Ascending aorta (tissue), 2 donors: Measurements from ENCODE around the gene MIB2. TPM values are rescaled to one million over a fixed set of nuclear protein-coding genes. Genes with fewer than 3 reads are reported as not detected.

ENCODE experiments used
- DNase-seq, 2 donors: peaks; one replicate each; pipeline ENCODE4 v3.0.0-alpha.2; 2019; ENCODE audit warnings: low spot score in 2 of 2
- H3K27ac ChIP-seq, 2 donors: fragments of 200-600 bp; sonication (generic); one replicate each; pipeline ENCODE4 v1.5.1; 2016 to 2017; ENCODE audit warnings: mild to moderate bottlenecking in 1 of 2
- H3K27me3 ChIP-seq: fragments of 200-600 bp; sonication (generic); one replicate; pipeline ENCODE4 v1.5.1; 2017
- H3K36me3 ChIP-seq, 2 donors: fragments of 200-600 bp; sonication (generic); one replicate each; pipeline ENCODE4 v1.5.1; 2016
- H3K4me1 ChIP-seq, 2 donors: fragments of 200-600 bp; sonication (generic); one replicate each; pipeline ENCODE4 v1.5.1; 2016 to 2017; ENCODE audit warnings: mild to moderate bottlenecking in 1 of 2
- H3K4me3 ChIP-seq, 2 donors: fragments of 200-600 bp; sonication (generic); one replicate each; pipeline ENCODE4 v1.5.1; 2016 to 2017; ENCODE audit warnings: mild to moderate bottlenecking in 1 of 2
- H3K9me3 ChIP-seq, 2 donors: fragments of 200-600 bp; sonication (generic); one replicate each; pipeline ENCODE4 v1.5.1; 2016
- intact Hi-C: fragments of 100-400 bp; cut with DNase I; formaldehyde crosslinking; loops from one replicate; pipeline ENCODE4 v1.15.1; 2023
- total RNA-seq: library from RNA; depleted of rRNA; stranded (reverse); fragments of >200 nt; gene quantifications from one replicate; pipeline ENCODE4 v1.1.0, GENCODE V29; 2016
- TF ChIP-seq, protein P1 (sequence below), 3 experiments: fragments of 200-600 bp in 2 of 3; fragments of 450-650 bp in 1 of 3; sonication (generic) in 2 of 3; IDR thresholded peaks; one replicate each; pipeline ENCODE4 v1.5.1; 2016 to 2019; ENCODE audit warnings: antibody characterized with exemption in 3 of 3, mild to moderate bottlenecking in 1 of 3, moderate library complexity in 1 of 3

Gene MIB2
- total RNA-seq, 1 donor from 2014 or later: 96.9 TPM

GRCh38 chr1:1610796-1611195, 4.5 kb upstream of the MIB2 start:
- Histone ChIP-seq H3K36me3 (no peaks in the 10 kb centered on the region), H3K27ac (no peak overlapping the region), H3K4me1 (peaks cover 11 to 16% of the 10 kb centered on the region in 2 donors), H3K4me3 (no peak overlapping the region), H3K27me3 (no peaks in the 10 kb centered on the region), H3K9me3 (no peaks in the 10 kb centered on the region)
- TF ChIP-seq, protein P1, sequence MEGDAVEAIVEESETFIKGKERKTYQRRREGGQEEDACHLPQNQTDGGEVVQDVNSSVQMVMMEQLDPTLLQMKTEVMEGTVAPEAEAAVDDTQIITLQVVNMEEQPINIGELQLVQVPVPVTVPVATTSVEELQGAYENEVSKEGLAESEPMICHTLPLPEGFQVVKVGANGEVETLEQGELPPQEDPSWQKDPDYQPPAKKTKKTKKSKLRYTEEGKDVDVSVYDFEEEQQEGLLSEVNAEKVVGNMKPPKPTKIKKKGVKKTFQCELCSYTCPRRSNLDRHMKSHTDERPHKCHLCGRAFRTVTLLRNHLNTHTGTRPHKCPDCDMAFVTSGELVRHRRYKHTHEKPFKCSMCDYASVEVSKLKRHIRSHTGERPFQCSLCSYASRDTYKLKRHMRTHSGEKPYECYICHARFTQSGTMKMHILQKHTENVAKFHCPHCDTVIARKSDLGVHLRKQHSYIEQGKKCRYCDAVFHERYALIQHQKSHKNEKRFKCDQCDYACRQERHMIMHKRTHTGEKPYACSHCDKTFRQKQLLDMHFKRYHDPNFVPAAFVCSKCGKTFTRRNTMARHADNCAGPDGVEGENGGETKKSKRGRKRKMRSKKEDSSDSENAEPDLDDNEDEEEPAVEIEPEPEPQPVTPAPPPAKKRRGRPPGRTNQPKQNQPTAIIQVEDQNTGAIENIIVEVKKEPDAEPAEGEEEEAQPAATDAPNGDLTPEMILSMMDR (IDR thresholded peaks at IDR 0.05): no peak
- intact Hi-C loops: loop anchor here (10.0 kb wide), 1 partner anchor 206 kb away; the partner anchor contains the start of gene MRPL20
- no peak for DNase-seq

DNA sequence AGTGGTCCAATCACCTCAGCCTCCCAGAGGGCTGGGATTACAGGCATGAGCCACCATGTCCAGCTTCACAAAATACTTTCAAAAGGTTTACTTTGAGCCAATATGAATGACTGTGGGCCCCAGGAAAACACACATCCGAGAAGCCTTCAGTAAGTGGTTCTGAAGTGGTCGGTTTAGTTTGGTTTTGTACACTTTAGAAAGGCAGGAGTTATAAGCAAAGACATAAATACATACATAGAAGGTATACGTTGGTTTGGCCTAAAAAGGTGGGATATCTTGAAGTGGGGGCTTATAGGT, 3.2 kb upstream of the MIB2 start:
- TF ChIP-seq, protein P1 (IDR thresholded peaks at IDR 0.05): no peak
- H3K27me3 ChIP-seq: no peaks in the 10 kb centered on the region
- intact Hi-C loops: loop anchor here (10.0 kb wide), 1 partner anchor 207 kb away; the partner anchor contains the start of gene MRPL20

DNA sequence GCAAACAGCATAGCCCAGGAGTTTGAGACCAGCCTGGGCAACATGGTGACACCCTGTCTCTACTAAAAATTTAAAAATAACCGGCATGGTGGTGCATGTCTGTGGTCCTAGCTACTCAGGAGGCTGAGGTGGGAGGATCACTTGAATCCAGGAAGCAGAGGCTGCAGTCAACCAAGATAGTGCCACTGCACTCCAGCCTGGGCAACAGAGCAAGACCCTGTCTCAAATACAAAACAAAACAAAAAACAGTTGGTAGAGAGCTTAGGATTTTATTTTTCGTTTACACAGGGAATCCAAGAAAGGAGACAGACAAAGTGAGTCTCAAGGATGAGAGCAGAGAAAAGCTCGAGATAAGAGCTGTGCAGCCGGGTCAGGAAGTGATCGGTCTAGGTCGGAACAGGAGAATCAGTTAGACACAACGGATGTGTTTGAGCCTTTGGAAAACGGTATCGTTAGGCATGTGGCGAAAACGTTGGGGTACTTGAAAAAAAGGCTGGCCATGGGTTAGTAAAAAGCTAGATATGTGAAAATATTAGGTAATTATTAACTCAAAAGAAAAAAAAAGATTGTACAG, 1.7 kb upstream of the MIB2 start:
- Histone ChIP-seq H3K36me3 (peaks cover 0 to 6% of the 10 kb centered on the region in 2 donors), H3K4me3 (peak overlapping the region; percentile 97 to 100), H3K4me1 (peaks cover 15 to 25% of the 10 kb centered on the region in 2 donors), H3K9me3 (no peaks in the 10 kb centered on the region), H3K27ac (no peak overlapping the region), H3K27me3 (no peaks in the 10 kb centered on the region)
- intact Hi-C loops: loop anchor here (10.0 kb wide), 1 partner anchor 209 kb away; the partner anchor contains the start of gene MRPL20
- TF ChIP-seq, protein P1 (IDR thresholded peaks at IDR 0.05): no peak
- DNase-seq: no peak

More for the DNA sequence above, 3.2 kb upstream of the MIB2 start:
- no peaks in the 10 kb centered on the region for H3K9me3 ChIP-seq
- DNase-seq: no peak
- H3K27ac ChIP-seq: no peak overlapping the region
- peaks cover 15 to 23% of the 10 kb centered on the region in 2 donors for H3K4me1 ChIP-seq
- H3K36me3 ChIP-seq: no peaks in the 10 kb centered on the region
- H3K4me3 ChIP-seq: no peak overlapping the region

DNA sequence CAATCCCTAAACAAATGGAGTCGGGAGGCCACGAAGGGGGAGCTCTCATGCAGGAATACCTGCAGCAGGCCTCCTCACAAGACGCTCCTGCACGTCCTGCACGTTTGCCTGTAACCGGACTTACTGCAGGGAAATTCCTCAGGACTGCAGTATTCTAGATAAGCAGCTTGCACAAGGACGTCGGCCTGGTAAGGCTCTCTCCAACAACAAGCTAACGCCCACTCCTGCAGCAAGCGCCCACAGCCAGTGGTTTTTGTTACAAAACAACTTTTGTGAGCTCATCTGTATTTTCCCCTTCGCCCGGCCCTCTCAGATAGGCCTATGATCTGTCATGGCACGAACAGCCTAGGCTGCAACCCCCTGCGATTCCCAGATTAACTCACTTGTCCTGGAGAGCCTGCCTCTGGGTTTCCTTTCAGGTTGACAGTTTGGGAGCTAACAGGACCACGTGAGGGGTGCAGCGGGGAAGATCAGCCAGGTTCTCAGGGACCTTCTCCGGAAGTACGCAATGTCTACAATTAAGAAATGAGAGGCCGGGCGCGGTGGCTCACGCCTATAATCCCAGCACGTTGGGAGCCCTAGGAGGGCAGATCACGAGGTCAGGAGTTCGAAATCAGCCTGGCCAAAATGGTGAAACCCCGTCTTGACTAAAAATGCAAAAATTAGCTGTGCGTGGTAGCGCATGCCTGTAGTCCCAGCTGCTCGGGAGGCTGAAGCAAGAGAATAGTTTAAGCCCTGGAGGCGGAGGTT, 921 bp upstream of the MIB2 start:
- Histone ChIP-seq H3K4me3 (peak overlapping the region; percentile 97 to 100), H3K27ac (peak overlapping the region; percentile 100), H3K27me3 (no peaks in the 10 kb centered on the region), H3K36me3 (peaks cover 0 to 6% of the 10 kb centered on the region in 2 donors), H3K4me1 (peaks cover 15 to 25% of the 10 kb centered on the region in 2 donors), H3K9me3 (no peaks in the 10 kb centered on the region)
- intact Hi-C loops: loop anchor here (10.0 kb wide), 1 partner anchor 210 kb away; the partner anchor contains the start of gene MRPL20
- TF ChIP-seq, protein P1 (IDR thresholded peaks at IDR 0.05): no peak
- no peak for DNase-seq

- intact Hi-C loops: loop anchor here (1.0 to 10.0 kb wide), 6 partner anchors 41 to 307 kb away; partner anchors contain the start of genes ATAD3A, CDK11B, MRPL20 and PUSL1
- Histone ChIP-seq H3K4me3 (peak overlapping the region; percentile 97 to 100), H3K36me3 (peaks cover 0 to 6% of the 10 kb centered on the region in 2 donors), H3K4me1 (peaks cover 15 to 25% of the 10 kb centered on the region in 2 donors), H3K9me3 (no peaks in the 10 kb centered on the region), H3K27me3 (no peaks in the 10 kb centered on the region), H3K27ac (peak overlapping the region; percentile 100)
- DNase-seq: no peak
- TF ChIP-seq, protein P1 (IDR thresholded peaks at IDR 0.05): no peak
Observed at GRCh38 chr1:1614954-1615255, 395 bp upstream of the MIB2 start.
